ENCODE measurements around the gene CHRNE. TPM values are rescaled to one million over a fixed set of nuclear protein-coding genes. Genes with fewer than 3 reads are reported as not detected.
A peak's percentile ranks its signal among the peaks of the same experiment; 100 is the strongest.

CHRNE gene
- total and polyA plus RNA-seq, 2 of the 13 experiments (the other 11 are each of a cell fraction or from before 2014, with no cell fraction given) = 0.53 to 0.59 TPM

- no peak for FAIRE-seq
- Histone ChIP-seq H3K4me3 (replicated peaks in 1 of 3; ENCODE audit: insufficient read depth in 1 of 3, low read depth in 2 of 3, low read length in 3 of 3) (peak overlapping the region; percentile 73 to 97 (median 93)), H3K9me3 (ENCODE audit: low read length) (no peaks in the 10 kb centered on the region), H3K27me3 (ENCODE audit: control insufficient read depth in 1 of 2, insufficient read depth in 2 of 2, low read length in 2 of 2) (no peaks in the 10 kb centered on the region; a peak in 1 of 5 replicates), H4K20me1 (ENCODE audit: insufficient read depth, low read length) (no peaks in the 10 kb centered on the region), H3K79me2 (ENCODE audit: insufficient read depth, low read length) (peaks cover 39% of the 10 kb centered on the region), H2AFZ (ENCODE audit: low read length) (no peak overlapping the region), H3K27ac (ENCODE audit: extremely low read length, insufficient read depth, low read length) (peak overlapping the region; percentile 96), H3K4me1 (ENCODE audit: insufficient read depth, low read length) (peaks cover 33% of the 10 kb centered on the region), H3K36me3 (replicated peaks in 1 of 2; ENCODE audit: control insufficient read depth in 1 of 2, insufficient read depth in 2 of 2, low read length in 2 of 2) (peaks cover 8 to 21% of the 10 kb centered on the region in 2 experiments; a peak in 4 of 5 replicates), H3K4me2 (ENCODE audit: low read depth, low read length) (peak overlapping the region; percentile 98), H3K9ac (ENCODE audit: insufficient read depth, low read depth, low read length) (peak overlapping the region; percentile 95)
- BruUV-seq (replicated peaks) = TSS peak; percentile 32
- peak; percentile 3; the same call in 2 of the 3 replicates for ATAC-seq
- ChIA-PET CTCF (ENCODE audit: low intra/inter-chr PET ratio, low total read pairs) (no interaction called here), POLR2A (interaction anchor here (0.8 to 3.9 kb wide), 17 partner anchors 10 to 253 kb away, joined by 3 to 201 read pairs (median 6); partner anchors contain the start of genes ENO3, GLTPD2, INCA1 and KIF1C)
- in situ Hi-C loops (cut with HindIII; ENCODE audit: extremely low pct_ligation_motif_present, low pct_unique_long_range_greater_than_20kb) (no loop called here), intact Hi-C loops (cut with micrococcal nuclease; ENCODE audit: unreplicated experiment) (no loop called here)
- 46% methylated on average over 12 of the region's 19 CpGs for WGBS (ENCODE audit: low lambda C conversion rate)
- DNase-seq (ENCODE audit: low spot score) = no peak
- TF ChIP-seq ZNF710 (CRISPR knock-in tag; IDR thresholded peaks at IDR 0.05; ENCODE audit: borderline replicate concordance) (no peak), SAFB2 (CRISPR knock-in tag; IDR thresholded peaks at IDR 0.05; ENCODE audit: borderline replicate concordance, low read depth) (no peak), ZNF251 (CRISPR knock-in tag; IDR thresholded peaks at IDR 0.05) (no peak), UBTF (CRISPR knock-in tag; IDR thresholded peaks at IDR 0.05) (peak; percentile 5; the same call in 1 of the 2 replicates), ZBTB37 (CRISPR knock-in tag; IDR thresholded peaks at IDR 0.05) (0 out of 2 replicates have a peak, but pooled peaks have one; percentile 11), ZUFSP (CRISPR knock-in tag; IDR thresholded peaks at IDR 0.05; ENCODE audit: borderline replicate concordance) (no peak), ZNF205 (CRISPR knock-in tag; IDR thresholded peaks at IDR 0.05) (no peak), DMAP1 (CRISPR knock-in tag; IDR thresholded peaks at IDR 0.05) (no peak), ZNF746 (CRISPR knock-in tag; IDR thresholded peaks at IDR 0.05) (0 out of 2 replicates have a peak, but pooled peaks have one; percentile 54), IRF2 (CRISPR knock-in tag; IDR thresholded peaks at IDR 0.05) (no peak), ZBTB38 (CRISPR knock-in tag; IDR thresholded peaks at IDR 0.05) (peak; percentile 79), RFX3 (CRISPR knock-in tag; IDR thresholded peaks at IDR 0.05) (no peak), ZNF562 (CRISPR knock-in tag; IDR thresholded peaks at IDR 0.05; ENCODE audit: borderline replicate concordance) (no peak), ZNF317 (CRISPR knock-in tag; IDR thresholded peaks at IDR 0.05) (no peak), ZSCAN30 (CRISPR knock-in tag; IDR thresholded peaks at IDR 0.05) (no peak), ZFAT (CRISPR knock-in tag; conservative IDR thresholded peaks at IDR 0.05) (no peak)
These were observed 36.0 kb upstream of the CHRNE start for GRCh38 chr17:4938688-4939545.
